HL-60 (cell line): ENCODE measurements around the gene DVL1.

Experiments
- DNase-seq, 2 experiments: peaks; one replicate each; pipeline ENCODE4 v3.0.0-alpha.2; 2010 to 2020; ENCODE audit warnings: low read depth in 1 of 2, low spot score in 1 of 2
- H3K27ac ChIP-seq: fragments of 250-450 bp; sonication (Bioruptor Pico); replicated peaks from 2 replicates; pipeline ENCODE4 v1.5.1; 2020; ENCODE audit warnings: mild to moderate bottlenecking, moderate library complexity
- H3K27me3 ChIP-seq: fragments of 250-450 bp; sonication (Bioruptor Pico); 2 replicates; pipeline ENCODE4 v1.5.1; 2021; ENCODE audit warnings: mild to moderate bottlenecking, moderate library complexity; ENCODE audit not compliant: insufficient read depth, poor library complexity, severe bottlenecking
- H3K4me3 ChIP-seq: replicated peaks from 2 replicates; pipeline ENCODE4 v1.5.1; 2011; ENCODE audit warnings: mild to moderate bottlenecking, control low read depth, low read length; ENCODE audit not compliant: insufficient read depth
- GABPA ChIP-seq: IDR thresholded peaks from 2 replicates; pipeline ENCODE4 v1.6.1; 2012; ENCODE audit warnings: low read depth
- POLR2AphosphoS5 ChIP-seq: IDR thresholded peaks from 2 replicates; pipeline ENCODE4 v1.6.1; 2012; ENCODE audit warnings: low read depth
- REST ChIP-seq: IDR thresholded peaks from 2 replicates; pipeline ENCODE4 v1.6.1; 2012; ENCODE audit warnings: low read depth; ENCODE audit not compliant: insufficient replicate concordance
- SPI1 ChIP-seq: IDR thresholded peaks from 2 replicates; pipeline ENCODE4 v1.6.1; 2012; ENCODE audit warnings: low read depth, mild to moderate bottlenecking, borderline replicate concordance
- TF ChIP-seq, protein P1 (sequence below): IDR thresholded peaks from one replicate; pipeline ENCODE4 v1.5.1; 2011; ENCODE audit warnings: low read length, control low read depth, inconsistent platforms; ENCODE audit not compliant: insufficient read depth

The DVL1 gene

GRCh38 chr1:1336931-1337792 lies 12.1 kb downstream of the DVL1 start:
- DNase-seq, result no peak
- Histone ChIP-seq H3K27ac (no peak overlapping the region), H3K4me3 (no peak overlapping the region), H3K27me3 (no peaks in the 10 kb centered on the region)
- TF ChIP-seq SPI1 (no peak), POLR2AphosphoS5 (no peak), GABPA (no peak), REST (no peak)
- TF ChIP-seq, protein P1, sequence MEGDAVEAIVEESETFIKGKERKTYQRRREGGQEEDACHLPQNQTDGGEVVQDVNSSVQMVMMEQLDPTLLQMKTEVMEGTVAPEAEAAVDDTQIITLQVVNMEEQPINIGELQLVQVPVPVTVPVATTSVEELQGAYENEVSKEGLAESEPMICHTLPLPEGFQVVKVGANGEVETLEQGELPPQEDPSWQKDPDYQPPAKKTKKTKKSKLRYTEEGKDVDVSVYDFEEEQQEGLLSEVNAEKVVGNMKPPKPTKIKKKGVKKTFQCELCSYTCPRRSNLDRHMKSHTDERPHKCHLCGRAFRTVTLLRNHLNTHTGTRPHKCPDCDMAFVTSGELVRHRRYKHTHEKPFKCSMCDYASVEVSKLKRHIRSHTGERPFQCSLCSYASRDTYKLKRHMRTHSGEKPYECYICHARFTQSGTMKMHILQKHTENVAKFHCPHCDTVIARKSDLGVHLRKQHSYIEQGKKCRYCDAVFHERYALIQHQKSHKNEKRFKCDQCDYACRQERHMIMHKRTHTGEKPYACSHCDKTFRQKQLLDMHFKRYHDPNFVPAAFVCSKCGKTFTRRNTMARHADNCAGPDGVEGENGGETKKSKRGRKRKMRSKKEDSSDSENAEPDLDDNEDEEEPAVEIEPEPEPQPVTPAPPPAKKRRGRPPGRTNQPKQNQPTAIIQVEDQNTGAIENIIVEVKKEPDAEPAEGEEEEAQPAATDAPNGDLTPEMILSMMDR, result no peak

DNA sequence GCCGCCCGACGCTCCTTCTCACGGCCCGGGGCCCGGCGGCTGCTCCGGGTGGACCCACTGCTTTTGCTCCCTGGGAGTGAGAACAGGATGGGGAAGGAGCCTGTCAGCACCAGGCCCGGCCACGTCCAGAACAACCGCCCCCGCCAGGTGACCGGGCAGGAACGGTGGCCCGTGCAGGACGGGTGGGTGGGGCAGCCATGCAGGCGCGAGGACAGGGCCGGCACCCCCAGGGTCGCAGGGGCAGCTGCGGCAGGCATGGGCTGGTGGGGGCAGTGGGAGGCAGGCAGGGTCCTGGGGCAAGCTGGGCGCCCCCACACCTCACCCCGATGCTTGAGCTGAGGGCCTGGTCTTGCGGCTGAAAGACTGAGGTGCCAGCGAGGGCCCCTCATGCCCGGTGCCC lies 12.8 kb downstream of the DVL1 start:
- H3K27ac ChIP-seq, result no peak overlapping the region
- no peak for TF ChIP-seq POLR2AphosphoS5
- TF ChIP-seq SPI1, result no peak
- no peak for TF ChIP-seq REST
- TF ChIP-seq, protein P1, result no peak
- no peak for DNase-seq
- no peaks in the 10 kb centered on the region for H3K27me3 ChIP-seq
- H3K4me3 ChIP-seq, result no peak overlapping the region

DNA sequence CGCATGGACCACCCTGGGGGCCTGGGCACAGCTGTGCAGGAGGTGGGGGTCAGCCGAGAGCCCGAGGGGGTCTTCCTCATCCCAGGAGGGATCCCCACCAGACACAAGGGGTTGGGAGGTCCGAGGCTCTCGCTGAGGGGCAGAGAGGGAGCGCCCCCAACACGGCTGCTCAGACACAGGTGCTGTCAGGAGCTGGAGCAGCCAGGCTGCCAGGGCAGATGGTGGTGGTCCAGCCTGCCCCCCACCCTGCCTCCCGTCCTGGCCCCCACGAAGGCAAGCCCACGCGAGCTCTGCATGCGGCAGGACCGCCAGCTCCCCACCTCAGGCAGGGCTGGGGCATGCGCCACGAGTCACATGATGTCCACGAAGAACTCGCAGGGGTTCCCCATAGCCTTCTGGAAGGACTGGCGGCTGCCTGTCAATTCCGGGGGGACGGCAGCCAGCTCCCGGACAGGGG lies 13.4 kb downstream of the DVL1 start:
- Histone ChIP-seq H3K27ac (no peak overlapping the region), H3K27me3 (no peaks in the 10 kb centered on the region), H3K4me3 (no peak overlapping the region)
- no peak for DNase-seq
- TF ChIP-seq, protein P1, result no peak
- TF ChIP-seq SPI1 (no peak), GABPA (no peak), REST (no peak), POLR2AphosphoS5 (no peak)
